H9 (cell line): ENCODE data around the gene RASSF7. TPM values are rescaled to one million over a fixed set of nuclear protein-coding genes. Genes with fewer than 3 reads are reported as not detected.
A peak's percentile ranks its signal among the peaks of the same experiment; 100 is the strongest.

Source experiments
- DNase-seq: peaks from one replicate; pipeline ENCODE4 v3.0.0-alpha.2; 2017
- H2AFZ ChIP-seq: one replicate; pipeline ENCODE4 v1.6.1; 2013; ENCODE audit warnings: mild to moderate bottlenecking, low read length, control low read depth, moderate library complexity
- H2AK5ac ChIP-seq: 2 replicates; pipeline ENCODE4 v1.6.1; 2013; ENCODE audit warnings: low read length, control low read depth, mixed read lengths; ENCODE audit not compliant: insufficient read length
- H2BK120ac ChIP-seq: one replicate; pipeline ENCODE4 v1.6.1; 2013; ENCODE audit warnings: low read depth, mild to moderate bottlenecking, low read length, control low read depth, inconsistent platforms; ENCODE audit not compliant: poor library complexity, severe bottlenecking
- H2BK12ac ChIP-seq: 2 replicates; pipeline ENCODE4 v1.6.1; 2013; ENCODE audit warnings: low read length, control low read depth, mixed read lengths, low read depth; ENCODE audit not compliant: insufficient read length
- H2BK15ac ChIP-seq: 2 replicates; pipeline ENCODE4 v1.6.1; 2013; ENCODE audit warnings: low read depth, low read length, control low read depth
- H2BK20ac ChIP-seq: one replicate; pipeline ENCODE4 v1.6.1; 2013; ENCODE audit warnings: low read depth, mild to moderate bottlenecking, low read length, control low read depth, inconsistent platforms; ENCODE audit not compliant: poor library complexity, severe bottlenecking
- H2BK5ac ChIP-seq: 2 replicates; pipeline ENCODE4 v1.6.1; 2013; ENCODE audit warnings: low read length, control low read depth, mixed read lengths; ENCODE audit not compliant: insufficient read length
- H3K14ac ChIP-seq: 2 replicates; pipeline ENCODE4 v1.6.1; 2013; ENCODE audit warnings: low read length, control low read depth; ENCODE audit not compliant: insufficient read depth
- H3K18ac ChIP-seq: 2 replicates; pipeline ENCODE4 v1.6.1; 2013; ENCODE audit warnings: low read depth, mild to moderate bottlenecking, mixed read lengths, low read length, control low read depth; ENCODE audit not compliant: insufficient read length
- H3K23ac ChIP-seq: 2 replicates; pipeline ENCODE4 v1.6.1; 2013; ENCODE audit warnings: low read length, control low read depth, mixed read lengths, low read depth; ENCODE audit not compliant: insufficient read length
- H3K23me2 ChIP-seq: 2 replicates; pipeline ENCODE4 v1.6.1; 2013; ENCODE audit warnings: low read depth, mild to moderate bottlenecking, mixed read lengths, low read length, control low read depth; ENCODE audit not compliant: insufficient read length, poor library complexity, severe bottlenecking
- H3K27ac ChIP-seq: 2 replicates; pipeline ENCODE4 v1.5.1; 2013; ENCODE audit warnings: low read length, control low read depth, mixed read lengths, low read depth; ENCODE audit not compliant: insufficient read length
- H3K27me3 ChIP-seq: 2 replicates; pipeline ENCODE4 v1.6.1; 2013; ENCODE audit warnings: low read length, control low read depth, inconsistent platforms; ENCODE audit not compliant: insufficient read depth
- H3K4ac ChIP-seq: 2 replicates; pipeline ENCODE4 v1.6.1; 2013; ENCODE audit warnings: low read depth, mild to moderate bottlenecking, control low read depth, inconsistent platforms, low read length, moderate library complexity
- H3K4me1 ChIP-seq: 2 replicates; pipeline ENCODE4 v1.6.1; 2013; ENCODE audit warnings: low read length, control low read depth, inconsistent platforms; ENCODE audit not compliant: insufficient read depth
- H3K4me2 ChIP-seq: 2 replicates; pipeline ENCODE4 v1.6.1; 2013; ENCODE audit warnings: low read length, control low read depth, mixed read lengths; ENCODE audit not compliant: insufficient read length, insufficient read depth
- H3K56ac ChIP-seq: 2 replicates; pipeline ENCODE4 v1.6.1; 2013; ENCODE audit warnings: low read depth, mild to moderate bottlenecking, mixed read lengths, low read length, control low read depth; ENCODE audit not compliant: insufficient read length
- H3K79me1 ChIP-seq: 2 replicates; pipeline ENCODE4 v1.6.1; 2013; ENCODE audit warnings: low read depth, mild to moderate bottlenecking, moderate library complexity, low read length, control low read depth, inconsistent platforms; ENCODE audit not compliant: insufficient read depth, poor library complexity, severe bottlenecking
- H3K79me2 ChIP-seq: 2 replicates; pipeline ENCODE4 v1.6.1; 2013; ENCODE audit warnings: low read length, control low read depth, inconsistent platforms; ENCODE audit not compliant: insufficient read depth
- H3K9ac ChIP-seq: 2 replicates; pipeline ENCODE4 v1.6.1; 2013; ENCODE audit warnings: low read length, control low read depth, mixed read lengths; ENCODE audit not compliant: insufficient read length; ENCODE audit errors: extremely low read depth
- H3K9me3 ChIP-seq: one replicate; pipeline ENCODE4 v1.6.1; 2013; ENCODE audit warnings: low read depth, low read length, inconsistent platforms; ENCODE audit not compliant: control insufficient read depth
- H3T11ph ChIP-seq: one replicate; pipeline ENCODE4 v1.6.1; 2013; ENCODE audit warnings: mild to moderate bottlenecking, low read length, control low read depth, inconsistent platforms
- H4K20me1 ChIP-seq: one replicate; pipeline ENCODE4 v1.6.1; 2013; ENCODE audit not compliant: control insufficient read depth, insufficient read length, insufficient read depth
- H4K5ac ChIP-seq: 2 replicates; pipeline ENCODE4 v1.6.1; 2013; ENCODE audit warnings: low read depth, mild to moderate bottlenecking, mixed read lengths, low read length, control low read depth; ENCODE audit not compliant: insufficient read length
- H4K8ac ChIP-seq: replicated peaks from 2 replicates; pipeline ENCODE4 v1.6.1; 2013; ENCODE audit warnings: low read length, control low read depth, mixed read lengths, low read depth; ENCODE audit not compliant: insufficient read length
- H4K91ac ChIP-seq: 2 replicates; pipeline ENCODE4 v1.6.1; 2013; ENCODE audit warnings: low read depth, mild to moderate bottlenecking, moderate library complexity, mixed read lengths, low read length, control low read depth; ENCODE audit not compliant: insufficient read length
- H3K27ac Mint-ChIP-seq, 3 experiments: 2 replicates in 2 of 3; 3 replicates in 1 of 3; pipeline ENCODE4 v1.8.0; 2020 to 2021; ENCODE audit warnings: mixed read lengths in 3 of 3, mild to moderate bottlenecking in 1 of 3, moderate library complexity in 1 of 3
- H3K27me3 Mint-ChIP-seq: 2 replicates; pipeline ENCODE4 v1.8.0; 2021; ENCODE audit warnings: low read depth, mild to moderate bottlenecking, moderate library complexity, mixed read lengths
- H3K36me3 Mint-ChIP-seq, 3 experiments: 2 replicates in 2 of 3; 3 replicates in 1 of 3; pipeline ENCODE4 v1.8.0; 2020 to 2021; ENCODE audit warnings: low read depth in 3 of 3, mixed read lengths in 3 of 3; ENCODE audit not compliant: insufficient read depth in 1 of 3
- H3K4me1 Mint-ChIP-seq, 2 experiments: 2 replicates each; pipeline ENCODE4 v1.8.0; 2020; ENCODE audit warnings: mixed read lengths in 2 of 2
- H3K4me3 Mint-ChIP-seq, 2 experiments: 2 replicates in 1 of 2; 3 replicates in 1 of 2; pipeline ENCODE4 v1.8.0; 2020 to 2021; ENCODE audit warnings: mild to moderate bottlenecking in 2 of 2, mixed read lengths in 2 of 2, moderate library complexity in 1 of 2
- H3K9me3 Mint-ChIP-seq, 2 experiments: 2 replicates in 1 of 2; 3 replicates in 1 of 2; pipeline ENCODE4 v1.8.0; 2020; ENCODE audit warnings: mild to moderate bottlenecking in 2 of 2, mixed read lengths in 2 of 2, moderate library complexity in 1 of 2
- WGBS: extraction: QIAGEN DNeasy Blood & Tissue Kit; methylation state at CpG from one replicate; pipeline ENCODE4 v1.1.7; 2013; ENCODE audit warnings: missing lambda C conversion rate, low lambda C conversion rate, mixed read lengths; ENCODE audit not compliant: insufficient read length; ENCODE audit errors: extremely low coverage; 5-methylcytosine and 5-hydroxymethylcytosine counted together
- total RNA-seq: library from RNA; stranded (reverse); gene quantifications from 2 replicates; pipeline ENCODE4 v1.2.1, GENCODE V29; 2021
- TF ChIP-seq, protein P1 (sequence below): fragments of 200-600 bp; sonication (generic); conservative IDR thresholded peaks from 3 replicates; pipeline ENCODE4 v1.8.0; 2021; ENCODE audit warnings: antibody characterized with exemption, mild to moderate bottlenecking

The RASSF7 gene
- total RNA-seq, 1 experiment from 2014 or later, result 26.3 TPM

DNA sequence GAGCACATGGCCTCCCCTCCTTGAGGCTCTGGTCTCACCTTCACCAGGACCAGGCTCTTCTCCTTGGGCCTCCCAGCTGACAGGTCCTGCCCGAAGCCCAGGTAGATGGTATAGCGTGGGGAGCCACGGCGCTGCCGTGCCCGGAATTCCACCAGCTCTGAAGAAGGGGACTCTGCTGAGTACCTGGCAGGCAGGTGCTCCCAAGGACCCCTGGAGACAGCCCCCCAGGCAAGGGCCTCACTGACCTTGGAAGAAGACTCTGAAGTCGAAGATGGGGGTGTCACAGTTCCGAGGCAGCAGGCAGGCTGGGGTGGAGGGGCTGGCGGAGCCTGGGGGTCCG lies 52.2 kb downstream of the RASSF7 start:
- no peak overlapping the region for H3K56ac ChIP-seq
- Mint-ChIP-seq H3K4me3 (no peak overlapping the region), H3K4me1 (peaks cover 4 to 6% of the 10 kb centered on the region in 2 experiments; a peak in 3 of 4 replicates), H3K27ac (peak overlapping the region in 1 of 3 experiments; percentile 39; a peak in 1 of 7 replicates), H3K9me3 (no peaks in the 10 kb centered on the region), H3K36me3 (peaks cover 10 to 37% (median 37%) of the 10 kb centered on the region in 3 experiments; a peak in 6 of 7 replicates), H3K27me3 (no peaks in the 10 kb centered on the region)
- H3K27me3 ChIP-seq, result no peaks in the 10 kb centered on the region
- peaks cover 4% of the 10 kb centered on the region for H3K23me2 ChIP-seq
- H3K9me3 ChIP-seq, result no peaks in the 10 kb centered on the region
- H2AFZ ChIP-seq, result no peak overlapping the region
- WGBS, result no CpG with 5 or more reads among the region's 10 CpGs
- no peak overlapping the region for H3K14ac ChIP-seq
- H2BK15ac ChIP-seq, result no peak overlapping the region
- TF ChIP-seq, protein P1, sequence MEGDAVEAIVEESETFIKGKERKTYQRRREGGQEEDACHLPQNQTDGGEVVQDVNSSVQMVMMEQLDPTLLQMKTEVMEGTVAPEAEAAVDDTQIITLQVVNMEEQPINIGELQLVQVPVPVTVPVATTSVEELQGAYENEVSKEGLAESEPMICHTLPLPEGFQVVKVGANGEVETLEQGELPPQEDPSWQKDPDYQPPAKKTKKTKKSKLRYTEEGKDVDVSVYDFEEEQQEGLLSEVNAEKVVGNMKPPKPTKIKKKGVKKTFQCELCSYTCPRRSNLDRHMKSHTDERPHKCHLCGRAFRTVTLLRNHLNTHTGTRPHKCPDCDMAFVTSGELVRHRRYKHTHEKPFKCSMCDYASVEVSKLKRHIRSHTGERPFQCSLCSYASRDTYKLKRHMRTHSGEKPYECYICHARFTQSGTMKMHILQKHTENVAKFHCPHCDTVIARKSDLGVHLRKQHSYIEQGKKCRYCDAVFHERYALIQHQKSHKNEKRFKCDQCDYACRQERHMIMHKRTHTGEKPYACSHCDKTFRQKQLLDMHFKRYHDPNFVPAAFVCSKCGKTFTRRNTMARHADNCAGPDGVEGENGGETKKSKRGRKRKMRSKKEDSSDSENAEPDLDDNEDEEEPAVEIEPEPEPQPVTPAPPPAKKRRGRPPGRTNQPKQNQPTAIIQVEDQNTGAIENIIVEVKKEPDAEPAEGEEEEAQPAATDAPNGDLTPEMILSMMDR, result no peak
- H4K91ac ChIP-seq, result no peak overlapping the region
- no peak overlapping the region for H3K27ac ChIP-seq
- no peak overlapping the region for H2AK5ac ChIP-seq
- no peak overlapping the region for H4K5ac ChIP-seq
- H3K9ac ChIP-seq, result no peak overlapping the region
- no peak overlapping the region for H4K8ac ChIP-seq
- H2BK5ac ChIP-seq, result no peak overlapping the region
- H3T11ph ChIP-seq, result no peak overlapping the region
- no peaks in the 10 kb centered on the region for H3K79me2 ChIP-seq
- no peak for DNase-seq
- no peaks in the 10 kb centered on the region for H4K20me1 ChIP-seq
- H2BK120ac ChIP-seq, result no peak overlapping the region
- H2BK12ac ChIP-seq, result no peak overlapping the region
- H3K4me1 ChIP-seq, result no peaks in the 10 kb centered on the region
- no peak overlapping the region for H3K4ac ChIP-seq
- H3K23ac ChIP-seq, result no peak overlapping the region
- no peak overlapping the region for H3K18ac ChIP-seq
- no peaks in the 10 kb centered on the region for H3K79me1 ChIP-seq
- H2BK20ac ChIP-seq, result no peak overlapping the region
- H3K4me2 ChIP-seq, result no peak overlapping the region
